A673 (cell line): ENCODE data around the gene KLHL18.
"Not testable (repeated sequence)": the region's sequence is repeated elsewhere in the genome, so short reads cannot be mapped to it uniquely, and the experiment has no call there.

Experiments
- CTCF ChIP-seq: fragments of 300-800, 200-600 bp; sonication (generic); conservative IDR thresholded peaks from 2 replicates; pipeline ENCODE4 v1.5.1; 2017; ENCODE audit warnings: low read depth, mild to moderate bottlenecking, antibody characterized with exemption, low read length, moderate library complexity, mixed read lengths
- EZH2 ChIP-seq: fragments of 200-600 bp; sonication (generic); IDR thresholded peaks from 2 replicates; pipeline ENCODE4 v1.6.1; 2017; ENCODE audit warnings: borderline replicate concordance, low read depth, mild to moderate bottlenecking, mixed read lengths, antibody characterized with exemption, low read length; ENCODE audit not compliant: poor library complexity, severe bottlenecking

GRCh38 chr3:47316151-47316550 lies 33.4 kb downstream of the KLHL18 start:
- not testable (repeated sequence) for TF ChIP-seq CTCF, EZH2
